Germinal center (tissue), 1 donor: Measurements from ENCODE around the gene NHLRC3.
"Not testable (repeated sequence)": the region's sequence is repeated elsewhere in the genome, so short reads cannot be mapped to it uniquely, and the experiment has no call there.

Experiments used
- DNase-seq: peaks from one replicate; pipeline ENCODE4 v3.0.0; 2012; ENCODE audit warnings: mixed read lengths, low spot score

The NHLRC3 gene

GRCh38 chr13:39047560-39047959 lies 9.3 kb downstream of the NHLRC3 start:
- DNase-seq, result no peak

DNA sequence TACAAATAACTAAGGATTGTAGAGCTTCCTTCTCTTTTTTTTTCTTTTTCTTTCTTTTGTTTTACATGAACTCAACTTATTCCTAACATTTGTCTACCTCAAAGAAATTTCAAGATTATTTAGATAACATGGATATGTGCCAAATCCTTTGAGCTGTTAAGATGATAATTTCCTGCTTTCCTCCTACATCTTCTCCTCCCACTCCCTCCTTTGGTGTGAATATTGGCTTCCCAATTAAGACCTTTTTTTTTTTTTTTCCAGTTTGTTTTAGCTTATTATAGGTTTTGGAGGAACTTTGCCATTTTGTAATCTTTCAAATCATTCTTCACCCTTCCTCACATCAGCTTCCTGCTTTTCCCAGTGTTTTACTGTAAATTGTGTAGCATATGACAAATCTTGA lies 10.6 kb downstream of the NHLRC3 start:
- no peak for DNase-seq

- no peak for DNase-seq
Observed at GRCh38 chr13:39049274-39049673, 11.0 kb downstream of the NHLRC3 start.

- DNase-seq, result no peak
Observed at GRCh38 chr13:39051157-39051556, 12.9 kb downstream of the NHLRC3 start.

- DNase-seq, result no peak
Observed at GRCh38 chr13:39052944-39053343, 14.7 kb downstream of the NHLRC3 start.

DNA sequence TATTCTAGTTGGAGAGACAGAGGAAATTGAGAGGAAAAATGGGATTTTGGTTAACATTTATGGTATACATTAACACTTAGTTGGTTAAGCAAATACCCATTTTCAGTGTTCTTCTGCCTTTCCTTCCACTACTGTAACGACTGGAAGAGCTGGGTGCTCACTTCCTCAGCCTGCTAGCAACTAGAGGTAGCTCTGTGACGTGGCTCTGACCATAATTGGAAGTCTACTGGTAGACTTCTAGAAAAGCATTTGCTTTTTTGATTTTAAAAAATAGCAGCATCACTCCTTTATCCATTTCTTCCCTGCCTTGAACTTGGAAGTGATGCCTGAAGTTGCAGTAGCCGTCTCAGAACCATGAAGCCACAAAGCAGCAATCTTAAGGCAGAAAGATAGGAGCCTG lies 15.9 kb downstream of the NHLRC3 start:
- DNase-seq, result no peak

DNA sequence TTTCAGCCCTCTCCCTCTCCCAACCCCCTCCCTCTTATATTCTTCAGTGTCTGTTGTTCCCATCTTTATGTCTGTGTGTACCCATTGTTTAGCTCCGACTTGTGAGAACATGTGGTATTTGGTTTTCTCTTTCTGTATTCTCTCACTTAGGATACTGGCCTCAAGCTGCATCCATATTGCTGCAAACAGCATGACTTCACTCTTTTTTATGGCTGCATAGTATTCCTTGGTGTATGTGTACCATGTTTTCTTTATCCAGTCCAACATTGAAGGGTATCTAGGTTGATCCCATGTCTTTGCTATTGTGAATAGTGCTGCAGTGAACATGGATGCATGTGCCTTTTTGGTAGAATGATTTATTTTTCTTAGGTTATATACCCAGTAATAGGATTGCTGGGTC lies 17.8 kb downstream of the NHLRC3 start:
- DNase-seq, result no peak

- no peak for DNase-seq
Observed at GRCh38 chr13:39058040-39058439, 19.8 kb downstream of the NHLRC3 start.

DNA sequence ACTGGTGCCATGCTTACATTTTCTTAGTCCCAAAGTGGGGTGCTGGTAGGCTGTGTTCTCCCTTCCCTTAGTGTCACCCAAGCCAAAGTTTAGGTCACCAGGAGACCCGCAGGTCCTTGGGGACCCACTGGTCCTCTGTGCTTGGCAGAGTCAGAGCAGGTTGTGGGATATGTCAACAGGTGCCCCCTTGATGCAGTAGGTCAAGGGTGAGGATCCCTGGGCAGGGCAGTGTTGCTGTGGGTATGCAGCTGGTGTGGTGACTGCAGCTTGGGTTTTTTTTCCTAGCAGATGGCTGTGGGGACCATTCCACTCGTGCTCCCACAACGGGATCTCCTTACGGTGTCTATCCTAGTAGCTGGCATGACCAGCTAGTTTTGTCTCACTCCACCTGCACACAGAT lies 23.7 kb downstream of the NHLRC3 start:
- DNase-seq, result no peak

DNA sequence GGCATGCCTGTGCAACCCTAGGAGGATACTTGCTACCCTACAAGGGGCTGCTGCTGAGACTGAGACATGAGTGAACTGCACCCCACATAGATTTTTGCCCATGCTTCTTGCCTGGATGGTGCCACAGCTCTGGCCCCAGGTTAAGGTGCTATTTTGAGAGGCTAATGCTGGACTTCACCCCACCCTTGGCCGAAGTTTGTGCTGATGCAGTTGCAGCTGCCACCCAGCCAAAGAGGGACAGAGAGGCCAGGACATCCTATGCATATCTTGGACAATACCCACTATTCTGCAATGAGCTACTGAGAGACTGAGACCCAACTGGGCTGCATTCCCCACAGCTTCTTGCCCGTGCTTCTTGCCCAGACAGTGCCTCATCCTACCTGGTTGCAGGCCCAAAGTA lies 34.6 kb downstream of the NHLRC3 start:
- no peak for DNase-seq

- DNase-seq, result no peak
Observed at GRCh38 chr13:39073983-39074382, 35.7 kb downstream of the NHLRC3 start.

GRCh38 chr13:39086251-39086945 lies 48.1 kb downstream of the NHLRC3 start:
- not testable (repeated sequence) for DNase-seq

GRCh38 chr13:39091586-39091985 lies 53.3 kb downstream of the NHLRC3 start:
- DNase-seq, result no peak

DNA sequence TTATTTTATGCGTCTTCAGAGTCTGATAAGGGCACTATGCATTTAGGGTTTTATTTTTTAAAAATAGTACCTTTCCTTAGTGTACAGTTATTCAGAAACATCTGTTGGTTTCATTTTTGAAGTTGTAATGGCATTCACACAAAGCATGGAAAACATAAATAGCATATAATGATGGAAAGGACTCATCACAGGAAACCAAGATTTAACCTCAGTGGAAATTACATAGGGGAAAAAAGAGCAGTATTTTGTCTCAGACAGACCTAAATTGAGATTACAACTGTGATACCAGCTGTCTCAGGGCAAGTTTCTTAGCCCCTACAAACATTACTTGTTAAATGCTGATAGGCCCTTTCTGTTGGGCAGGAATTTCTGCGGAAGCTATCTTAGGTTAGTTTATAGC lies 57.2 kb downstream of the NHLRC3 start:
- no peak for DNase-seq

- DNase-seq, result no peak
Observed at GRCh38 chr13:39099231-39099630, 61.0 kb downstream of the NHLRC3 start.
